ENCODE data around the gene PLA2G6. TPM values are rescaled to one million over a fixed set of nuclear protein-coding genes. Genes with fewer than 3 reads are reported as not detected.

Gene PLA2G6
- total RNA-seq, 1 experiment from 2014 or later, result 24.1 TPM

DNA sequence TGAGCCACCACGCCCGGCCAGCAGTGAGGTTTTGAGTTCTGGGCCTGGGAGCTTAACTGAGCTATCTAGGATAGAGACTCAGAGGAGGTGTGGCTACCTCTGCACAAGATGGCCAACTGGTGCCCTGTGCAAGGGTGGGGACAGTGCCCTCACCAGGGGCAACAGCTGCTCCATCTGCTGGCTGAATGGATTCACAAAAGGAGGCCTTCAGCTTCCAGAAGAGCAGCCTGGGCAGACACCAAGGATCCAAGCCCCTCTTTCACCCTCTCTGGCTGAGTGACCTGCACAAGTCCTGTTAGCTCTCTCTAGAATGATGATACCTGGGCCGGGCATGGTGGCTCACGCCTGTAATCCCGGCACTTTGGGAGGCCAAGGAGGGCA, 37.6 kb downstream of the PLA2G6 start:
- Histone ChIP-seq H3K27ac (ENCODE audit: insufficient read length, low read depth, low read length) (no peak overlapping the region), H2AFZ (ENCODE audit: low read length) (no peak overlapping the region), H4K91ac (ENCODE audit: insufficient read length, low read depth, low read length) (no peak overlapping the region), H4K8ac (replicated peaks; ENCODE audit: insufficient read length, low read depth, low read length) (no peak overlapping the region), H3K27me3 (ENCODE audit: insufficient read depth, low read length) (no peaks in the 10 kb centered on the region), H3K9ac (ENCODE audit: extremely low read depth, insufficient read length, low read length) (no peak overlapping the region), H3K79me1 (ENCODE audit: insufficient read depth, low read depth, low read length, poor library complexity, severe bottlenecking) (no peaks in the 10 kb centered on the region), H3K23me2 (ENCODE audit: insufficient read length, low read depth, low read length, poor library complexity, severe bottlenecking) (no peaks in the 10 kb centered on the region), H3T11ph (ENCODE audit: low read length) (no peak overlapping the region), H2BK5ac (ENCODE audit: insufficient read length, low read length) (no peak overlapping the region), H3K4me2 (ENCODE audit: insufficient read depth, insufficient read length, low read length) (no peak overlapping the region), H3K56ac (ENCODE audit: insufficient read length, low read depth, low read length) (no peak overlapping the region), H3K79me2 (ENCODE audit: insufficient read depth, low read length) (no peaks in the 10 kb centered on the region), H3K4ac (ENCODE audit: low read depth, low read length) (no peak overlapping the region), H4K20me1 (ENCODE audit: control insufficient read depth, insufficient read depth, insufficient read length) (no peaks in the 10 kb centered on the region), H2BK20ac (ENCODE audit: low read depth, low read length, poor library complexity, severe bottlenecking) (no peak overlapping the region), H2BK12ac (ENCODE audit: insufficient read length, low read depth, low read length) (no peak overlapping the region), H3K4me1 (ENCODE audit: insufficient read depth, low read length) (0 out of 2 replicates have a peak, but pooled peaks cover 3% of the 10 kb centered on the region), H2BK15ac (ENCODE audit: low read depth, low read length) (no peak overlapping the region), H3K14ac (ENCODE audit: insufficient read depth, low read length) (no peak overlapping the region), H2BK120ac (ENCODE audit: low read depth, low read length, poor library complexity, severe bottlenecking) (no peak overlapping the region), H3K23ac (ENCODE audit: insufficient read length, low read depth, low read length) (no peak overlapping the region), H3K9me3 (ENCODE audit: control insufficient read depth, low read depth, low read length) (no peaks in the 10 kb centered on the region), H3K18ac (ENCODE audit: insufficient read length, low read depth, low read length) (no peak overlapping the region), H2AK5ac (ENCODE audit: insufficient read length, low read length) (no peak overlapping the region), H4K5ac (ENCODE audit: insufficient read length, low read depth, low read length) (no peak overlapping the region)
- Mint-ChIP-seq H3K36me3 (ENCODE audit: insufficient read depth in 1 of 3, low read depth in 3 of 3) (peaks cover 3 to 22% (median 14%) of the 10 kb centered on the region in 3 experiments; a peak in 5 of 7 replicates), H3K4me1 (peaks cover 8 to 17% of the 10 kb centered on the region in 2 experiments), H3K27ac (no peak overlapping the region), H3K27me3 (ENCODE audit: low read depth) (no peaks in the 10 kb centered on the region), H3K4me3 (no peak overlapping the region), H3K9me3 (no peaks in the 10 kb centered on the region)
- TF ChIP-seq, protein P1, sequence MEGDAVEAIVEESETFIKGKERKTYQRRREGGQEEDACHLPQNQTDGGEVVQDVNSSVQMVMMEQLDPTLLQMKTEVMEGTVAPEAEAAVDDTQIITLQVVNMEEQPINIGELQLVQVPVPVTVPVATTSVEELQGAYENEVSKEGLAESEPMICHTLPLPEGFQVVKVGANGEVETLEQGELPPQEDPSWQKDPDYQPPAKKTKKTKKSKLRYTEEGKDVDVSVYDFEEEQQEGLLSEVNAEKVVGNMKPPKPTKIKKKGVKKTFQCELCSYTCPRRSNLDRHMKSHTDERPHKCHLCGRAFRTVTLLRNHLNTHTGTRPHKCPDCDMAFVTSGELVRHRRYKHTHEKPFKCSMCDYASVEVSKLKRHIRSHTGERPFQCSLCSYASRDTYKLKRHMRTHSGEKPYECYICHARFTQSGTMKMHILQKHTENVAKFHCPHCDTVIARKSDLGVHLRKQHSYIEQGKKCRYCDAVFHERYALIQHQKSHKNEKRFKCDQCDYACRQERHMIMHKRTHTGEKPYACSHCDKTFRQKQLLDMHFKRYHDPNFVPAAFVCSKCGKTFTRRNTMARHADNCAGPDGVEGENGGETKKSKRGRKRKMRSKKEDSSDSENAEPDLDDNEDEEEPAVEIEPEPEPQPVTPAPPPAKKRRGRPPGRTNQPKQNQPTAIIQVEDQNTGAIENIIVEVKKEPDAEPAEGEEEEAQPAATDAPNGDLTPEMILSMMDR (conservative IDR thresholded peaks at IDR 0.05), result peak; percentile 22; the same call in 2 of the 3 replicates
- no CpG with 5 or more reads among the region's 5 CpGs for WGBS (ENCODE audit: extremely low coverage, insufficient read length, low lambda C conversion rate)
- DNase-seq, result peak; percentile 49

All from H9 (cell line).